GM19467 (cell line): ENCODE data around the gene ASB10.

Experiments
- ATAC-seq: cut with Tn5 transposase; IDR thresholded peaks from one replicate; pipeline ENCODE4 v1.9.1; 2021; ENCODE audit warnings: mild to moderate bottlenecking, moderate library complexity; ENCODE audit not compliant: unreplicated experiment

Gene ASB10

GRCh38 chr7:151210087-151210854 lies 23.2 kb upstream of the ASB10 start, which contains the start of gene H2BK1:
Gene H2BK1, minus strand, starts transcription at chr7:151210488. Its CDS starts 170 bp downstream, at chr7:151210318.
- no peak for ATAC-seq

- ATAC-seq = no peak
Measured at GRCh38 chr7:151209588-151209987, 22.5 kb upstream of the ASB10 start.

GRCh38 chr7:151208253-151208862 lies 21.3 kb upstream of the ASB10 start:
- ATAC-seq = no peak

DNA sequence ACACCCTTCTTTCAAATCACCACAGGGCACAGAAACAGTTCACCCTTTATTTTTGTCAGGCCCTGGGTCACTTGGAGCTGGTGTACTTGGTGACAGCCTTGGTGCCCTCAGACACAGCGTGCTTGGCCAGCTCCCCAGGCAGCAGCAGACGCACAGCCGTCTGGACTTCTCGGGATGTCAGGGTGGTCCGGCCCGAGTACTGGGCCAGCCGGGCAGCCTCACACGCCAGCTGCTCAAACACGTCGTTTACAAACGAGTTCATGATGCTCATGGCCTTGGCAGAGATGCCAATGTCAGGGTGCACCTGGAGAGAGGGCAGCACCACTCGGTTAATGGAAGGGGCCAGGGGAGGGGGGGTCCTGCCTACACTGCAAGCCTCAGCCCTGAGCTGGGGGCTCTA lies 20.8 kb upstream of the ASB10 start:
- no peak for ATAC-seq

GRCh38 chr7:151207315-151207714 lies 20.3 kb upstream of the ASB10 start:
- no peak for ATAC-seq

- no peak for ATAC-seq
Measured at GRCh38 chr7:151206914-151207313, 19.9 kb upstream of the ASB10 start.

DNA sequence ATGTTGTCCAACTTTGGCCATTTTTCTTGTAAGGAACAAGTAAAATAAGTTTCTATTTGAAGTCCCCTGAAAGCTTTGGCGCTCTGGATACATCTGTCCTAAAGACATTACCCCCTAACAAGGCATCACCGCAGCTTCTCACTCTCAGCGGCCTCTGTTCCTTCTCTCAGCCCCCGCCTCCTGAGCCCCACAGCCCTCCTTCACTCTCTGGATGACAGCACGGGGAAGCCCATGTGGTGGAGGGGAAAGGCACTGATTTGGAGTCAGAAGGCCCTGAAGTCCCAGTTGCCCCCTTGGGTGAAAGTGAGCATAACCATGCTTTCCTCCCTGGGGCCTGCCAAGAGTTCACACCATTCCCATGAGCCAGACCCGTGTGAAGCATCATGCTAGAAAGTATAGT lies 18.7 kb upstream of the ASB10 start:
- ATAC-seq = no peak

DNA sequence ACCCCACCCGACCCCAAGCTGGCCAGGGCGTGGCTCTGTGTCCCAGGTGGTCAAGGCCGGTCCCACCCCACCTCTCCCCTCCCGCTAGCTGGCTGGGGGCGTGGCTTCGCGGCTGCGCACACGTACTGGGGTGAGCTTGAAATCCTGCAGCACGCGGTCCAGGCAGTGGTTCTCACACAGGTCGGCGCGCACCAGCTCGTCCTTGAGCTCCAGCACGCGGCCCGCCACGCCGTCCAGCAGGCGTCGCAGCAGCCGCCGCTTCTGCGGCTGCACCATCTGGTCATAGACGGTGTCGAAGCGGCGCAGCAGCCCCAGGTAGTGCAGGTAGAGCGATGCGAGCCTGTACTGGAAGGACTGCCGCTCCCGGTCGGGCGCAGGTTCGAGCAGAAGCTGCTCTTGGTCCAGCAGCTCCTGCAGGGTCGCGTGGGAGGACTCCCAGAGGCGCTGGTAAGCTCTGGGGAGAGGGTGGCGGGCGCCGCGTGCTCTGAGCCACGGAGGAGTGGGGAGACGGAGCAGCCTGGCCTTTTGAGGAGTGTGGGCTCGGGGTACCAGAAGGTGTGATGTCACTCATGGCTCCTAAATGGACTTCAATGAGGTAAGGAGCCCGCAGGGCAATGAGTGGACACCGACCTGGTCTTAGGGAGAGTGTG lies 17.5 kb upstream of the ASB10 start:
- no peak for ATAC-seq

DNA sequence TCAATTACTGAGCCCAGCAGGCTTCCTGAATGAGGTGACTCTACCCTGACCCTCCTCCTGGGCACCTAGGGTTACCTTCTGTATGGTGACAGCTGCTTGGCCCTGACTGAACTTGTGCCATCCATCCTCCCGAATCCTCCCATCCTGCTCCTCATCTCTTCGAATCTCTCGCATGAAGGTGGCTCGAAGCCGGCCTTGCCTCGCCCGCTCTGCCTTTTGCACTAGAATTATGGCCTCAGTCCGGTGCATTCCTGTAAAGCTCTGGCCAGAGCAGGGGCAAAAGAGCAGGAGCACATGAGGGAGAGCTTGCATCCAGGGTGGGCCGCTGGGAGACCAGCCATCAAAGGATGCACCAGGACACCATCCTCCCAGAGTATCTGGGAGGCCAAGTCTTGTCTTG lies 15.8 kb upstream of the ASB10 start:
- ATAC-seq = no peak

GRCh38 chr7:151201751-151202150 lies 14.7 kb upstream of the ASB10 start:
- ATAC-seq = no peak

DNA sequence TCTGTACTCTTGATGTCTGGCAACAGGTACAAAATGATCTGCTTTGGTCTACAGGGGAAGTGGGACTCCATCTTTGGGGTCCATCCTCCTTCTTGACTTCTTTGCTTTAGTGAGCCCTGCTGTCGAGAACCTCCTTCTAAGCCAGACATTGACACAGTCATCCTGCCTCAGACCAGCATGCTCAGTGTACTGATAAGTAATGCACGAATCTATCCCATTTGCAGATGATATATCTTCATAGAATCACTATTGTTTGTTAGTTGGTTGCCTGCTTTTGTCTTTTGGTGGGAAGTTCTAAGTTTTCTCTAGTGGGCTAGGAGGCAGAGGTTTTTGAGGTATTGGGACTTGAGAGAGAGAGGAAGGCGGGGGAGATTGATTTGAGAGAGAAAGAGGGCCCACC lies 14.3 kb upstream of the ASB10 start:
- ATAC-seq = no peak

- ATAC-seq = no peak
Measured at GRCh38 chr7:151198945-151199848, 12.1 kb upstream of the ASB10 start.

DNA sequence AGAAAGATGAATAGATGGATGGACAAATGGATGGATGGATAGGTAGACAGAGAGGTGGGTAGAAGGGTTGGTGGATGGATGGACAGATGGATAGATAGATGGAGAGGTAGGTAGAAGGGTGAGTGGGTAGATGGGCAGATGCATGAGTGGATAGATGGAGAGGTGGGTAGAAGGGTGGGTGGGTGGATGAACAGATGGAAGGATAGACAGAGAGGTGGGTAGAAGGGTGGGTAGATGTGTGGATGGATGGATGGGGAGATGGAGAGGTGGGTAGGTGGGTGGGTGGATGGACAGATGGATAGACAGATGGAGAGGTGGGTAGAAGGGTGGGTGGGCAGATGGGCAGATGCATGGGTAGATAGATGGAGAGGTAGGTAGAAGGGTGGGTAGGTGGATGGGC lies 10.9 kb upstream of the ASB10 start:
- no peak for ATAC-seq

DNA sequence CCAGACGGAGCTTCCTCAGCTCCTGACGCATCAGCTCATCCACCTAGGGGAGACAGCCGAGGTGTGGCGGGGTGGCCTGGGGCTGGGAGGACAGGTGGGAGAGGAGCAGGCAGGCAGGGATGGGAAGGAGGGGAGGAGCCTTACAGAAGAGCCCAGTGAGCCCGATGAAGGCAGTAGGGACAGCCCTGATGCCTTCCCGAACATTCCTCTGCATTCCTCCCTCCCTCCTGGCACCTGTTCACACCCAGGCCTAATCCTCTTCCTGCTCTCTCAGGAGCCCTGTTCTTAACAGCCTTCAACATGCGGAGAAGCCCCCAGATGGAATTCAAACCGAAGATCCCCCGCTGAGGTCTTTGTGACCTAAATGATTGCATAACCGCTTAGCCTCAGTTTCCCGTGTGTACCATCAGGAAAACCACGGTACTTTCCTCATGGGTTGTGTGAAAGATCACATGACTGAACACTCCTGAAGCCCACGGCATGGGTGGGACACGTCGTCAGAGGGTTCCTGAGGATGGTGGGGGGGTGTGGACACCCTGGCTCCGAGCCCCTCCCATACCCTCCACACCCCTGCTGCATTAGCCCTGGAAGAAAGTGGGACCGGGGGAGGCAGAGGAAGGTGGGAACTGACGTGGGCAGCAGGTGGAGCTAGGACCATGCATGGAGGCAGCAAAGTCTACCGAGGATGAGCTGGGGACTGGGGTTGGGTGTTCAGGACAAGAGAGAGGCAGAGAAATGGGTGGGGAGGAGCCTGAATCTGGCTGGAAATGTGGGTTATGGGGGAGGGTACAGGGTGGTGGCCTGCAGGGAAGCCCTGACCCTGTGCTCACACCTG lies 8.8 kb upstream of the ASB10 start:
- ATAC-seq = no peak

GRCh38 chr7:151194188-151194587 lies 7.1 kb upstream of the ASB10 start:
- ATAC-seq = no peak

GRCh38 chr7:151193203-151193978 lies 6.3 kb upstream of the ASB10 start:
- no peak for ATAC-seq

DNA sequence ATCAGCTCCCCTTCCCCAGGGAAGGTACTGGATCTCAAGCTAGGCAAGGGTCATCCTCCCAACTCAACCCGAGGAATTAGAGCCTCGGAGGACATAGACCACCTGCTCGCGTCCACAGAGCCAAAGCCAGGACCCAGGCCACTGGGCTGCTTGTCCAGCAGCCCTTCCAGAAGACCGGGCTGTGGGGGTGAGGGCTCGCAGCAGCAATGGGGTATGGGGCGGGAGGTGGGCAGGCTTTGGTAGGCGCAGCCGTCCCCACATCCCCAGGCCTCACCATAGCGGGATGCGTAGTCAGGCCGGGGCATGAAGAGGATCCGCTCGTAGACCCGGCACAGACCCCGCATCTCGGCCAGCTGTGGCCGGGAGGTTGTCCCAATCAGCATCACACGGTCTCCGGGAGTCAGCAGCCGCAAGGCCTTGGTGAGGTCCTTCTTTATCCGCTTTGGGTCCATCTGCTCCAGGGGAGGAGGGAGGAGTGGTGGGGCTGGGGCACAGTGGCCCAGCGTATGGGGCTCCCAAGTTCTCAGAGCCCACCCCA lies 5.0 kb upstream of the ASB10 start:
- no peak for ATAC-seq

GRCh38 chr7:151191544-151191943 lies 4.5 kb upstream of the ASB10 start:
- ATAC-seq = no peak

- no peak for ATAC-seq
Measured at GRCh38 chr7:151189038-151189437, 2.0 kb upstream of the ASB10 start.
